ENCODE measurements around the gene MYLK. TPM values are rescaled to one million over a fixed set of nuclear protein-coding genes. Genes with fewer than 3 reads are reported as not detected.

Gene MYLK
- total RNA-seq, 2 experiments from 2014 or later = 0.22 TPM; not detected in 1

DNA sequence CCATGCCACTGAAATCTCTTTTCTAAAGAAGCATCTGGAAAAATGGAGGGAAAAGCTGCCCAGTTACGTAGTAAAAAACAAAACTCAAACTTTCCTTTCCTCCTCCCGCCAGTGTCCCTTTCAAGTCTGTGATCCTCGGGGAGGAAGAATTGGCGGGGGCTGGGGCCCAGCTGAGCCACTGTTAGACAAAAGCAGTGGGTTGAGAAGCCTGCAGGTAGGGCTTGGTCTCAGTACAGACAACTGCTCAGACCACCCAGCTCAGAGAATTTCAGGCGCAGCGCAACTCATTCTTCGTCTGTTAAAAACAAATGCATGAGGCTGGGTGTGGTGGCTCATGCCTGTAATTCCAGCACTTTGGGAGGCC, 117.1 kb downstream of the MYLK start:
- no peaks in the 10 kb centered on the region for H3K36me3 ChIP-seq (ENCODE audit: insufficient read depth, low read length)
- H3K4me3 ChIP-seq (ENCODE audit: low read length) = no peak overlapping the region
- peaks cover 9% of the 10 kb centered on the region for H3K27me3 Mint-ChIP-seq
- TF ChIP-seq, protein P1, sequence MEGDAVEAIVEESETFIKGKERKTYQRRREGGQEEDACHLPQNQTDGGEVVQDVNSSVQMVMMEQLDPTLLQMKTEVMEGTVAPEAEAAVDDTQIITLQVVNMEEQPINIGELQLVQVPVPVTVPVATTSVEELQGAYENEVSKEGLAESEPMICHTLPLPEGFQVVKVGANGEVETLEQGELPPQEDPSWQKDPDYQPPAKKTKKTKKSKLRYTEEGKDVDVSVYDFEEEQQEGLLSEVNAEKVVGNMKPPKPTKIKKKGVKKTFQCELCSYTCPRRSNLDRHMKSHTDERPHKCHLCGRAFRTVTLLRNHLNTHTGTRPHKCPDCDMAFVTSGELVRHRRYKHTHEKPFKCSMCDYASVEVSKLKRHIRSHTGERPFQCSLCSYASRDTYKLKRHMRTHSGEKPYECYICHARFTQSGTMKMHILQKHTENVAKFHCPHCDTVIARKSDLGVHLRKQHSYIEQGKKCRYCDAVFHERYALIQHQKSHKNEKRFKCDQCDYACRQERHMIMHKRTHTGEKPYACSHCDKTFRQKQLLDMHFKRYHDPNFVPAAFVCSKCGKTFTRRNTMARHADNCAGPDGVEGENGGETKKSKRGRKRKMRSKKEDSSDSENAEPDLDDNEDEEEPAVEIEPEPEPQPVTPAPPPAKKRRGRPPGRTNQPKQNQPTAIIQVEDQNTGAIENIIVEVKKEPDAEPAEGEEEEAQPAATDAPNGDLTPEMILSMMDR (IDR thresholded peaks at IDR 0.05) = no peak
- no peaks in the 10 kb centered on the region for H3K4me1 Mint-ChIP-seq (ENCODE audit: low read depth)
- H3K9me3 Mint-ChIP-seq = no peaks in the 10 kb centered on the region
- DNase-seq = no peak
- H3K27me3 ChIP-seq (ENCODE audit: control insufficient read depth in 1 of 2, insufficient read depth in 2 of 2, low read length in 2 of 2) = no peaks in the 10 kb centered on the region
- H3K9me3 ChIP-seq (ENCODE audit: control insufficient read depth in 1 of 2, insufficient read depth in 1 of 2, low read length in 2 of 2) = no peaks in the 10 kb centered on the region
- intact Hi-C loops (cut with DNase I, micrococcal nuclease) = no loop called here
- CTCF ChIA-PET = no interaction called here
- H3K36me3 Mint-ChIP-seq (ENCODE audit: low read depth) = no peaks in the 10 kb centered on the region
- ATAC-seq (ENCODE audit: poor library complexity) = no peak
- H3K27ac ChIP-seq (ENCODE audit: low read depth in 1 of 2, low read length in 2 of 2) = no peak overlapping the region
- H3K4me1 ChIP-seq (ENCODE audit: insufficient read depth, low read length) = no peaks in the 10 kb centered on the region
- POLR2A ChIA-PET = no interaction called here
- H3K27ac Mint-ChIP-seq = no peak overlapping the region
- H3K4me3 Mint-ChIP-seq = no peak overlapping the region

DNA sequence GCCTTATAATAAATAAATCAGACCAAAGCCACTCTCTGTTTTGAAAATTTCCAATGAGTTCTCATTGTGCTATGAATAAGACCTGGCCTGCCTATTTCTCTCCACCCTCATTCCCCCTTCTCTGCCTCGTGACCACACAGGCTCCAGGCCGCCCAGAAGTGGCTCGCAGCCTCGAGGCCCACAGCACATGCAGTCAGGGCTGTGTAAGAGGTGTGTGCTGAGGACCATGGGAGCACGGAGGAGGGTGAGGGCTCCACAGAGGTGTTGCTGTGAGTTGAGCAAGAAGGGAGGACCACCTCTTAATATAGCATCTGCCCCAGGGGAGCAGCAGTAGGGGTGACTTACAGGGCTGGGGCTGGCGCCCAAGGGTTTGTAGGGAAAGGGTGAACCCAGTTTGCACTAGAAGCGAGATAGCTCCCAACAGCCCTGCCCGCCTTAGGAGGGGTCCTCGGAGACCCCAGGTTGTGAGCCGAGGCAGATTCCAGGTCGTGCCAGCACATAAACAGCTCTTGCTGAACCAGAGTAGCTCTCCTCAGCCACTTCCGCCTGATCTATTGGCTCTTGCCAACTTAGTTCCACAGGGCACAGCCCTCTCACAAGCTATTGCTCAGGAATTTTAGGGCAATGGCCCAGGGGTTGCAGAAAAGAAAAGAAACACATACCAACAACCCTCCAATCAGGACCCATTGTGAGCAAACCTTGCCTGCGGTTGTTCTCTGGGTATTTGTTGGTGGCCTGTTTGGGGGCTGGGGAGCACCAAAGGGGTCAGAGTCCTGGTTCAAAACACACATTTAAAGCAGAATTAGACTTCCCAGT, 117.7 kb downstream of the MYLK start:
- H3K4me3 Mint-ChIP-seq = no peak overlapping the region
- H3K4me1 Mint-ChIP-seq (ENCODE audit: low read depth) = no peaks in the 10 kb centered on the region
- Histone ChIP-seq H3K4me3 (ENCODE audit: low read length) (no peak overlapping the region), H3K9me3 (ENCODE audit: control insufficient read depth in 1 of 2, insufficient read depth in 1 of 2, low read length in 2 of 2) (no peaks in the 10 kb centered on the region), H3K4me1 (ENCODE audit: insufficient read depth, low read length) (no peaks in the 10 kb centered on the region), H3K27me3 (ENCODE audit: control insufficient read depth in 1 of 2, insufficient read depth in 2 of 2, low read length in 2 of 2) (no peaks in the 10 kb centered on the region), H3K27ac (ENCODE audit: low read depth in 1 of 2, low read length in 2 of 2) (no peak overlapping the region), H3K36me3 (ENCODE audit: insufficient read depth, low read length) (no peaks in the 10 kb centered on the region)
- ChIA-PET POLR2A (no interaction called here), CTCF (no interaction called here)
- DNase-seq = no peak
- no peaks in the 10 kb centered on the region for H3K9me3 Mint-ChIP-seq
- intact Hi-C loops (cut with DNase I, micrococcal nuclease) = no loop called here
- H3K27me3 Mint-ChIP-seq = peaks cover 9% of the 10 kb centered on the region
- TF ChIP-seq, protein P1 (IDR thresholded peaks at IDR 0.05) = no peak
- no peak overlapping the region for H3K27ac Mint-ChIP-seq
- no peak for ATAC-seq (ENCODE audit: poor library complexity)
- no peaks in the 10 kb centered on the region for H3K36me3 Mint-ChIP-seq (ENCODE audit: low read depth)

DNA sequence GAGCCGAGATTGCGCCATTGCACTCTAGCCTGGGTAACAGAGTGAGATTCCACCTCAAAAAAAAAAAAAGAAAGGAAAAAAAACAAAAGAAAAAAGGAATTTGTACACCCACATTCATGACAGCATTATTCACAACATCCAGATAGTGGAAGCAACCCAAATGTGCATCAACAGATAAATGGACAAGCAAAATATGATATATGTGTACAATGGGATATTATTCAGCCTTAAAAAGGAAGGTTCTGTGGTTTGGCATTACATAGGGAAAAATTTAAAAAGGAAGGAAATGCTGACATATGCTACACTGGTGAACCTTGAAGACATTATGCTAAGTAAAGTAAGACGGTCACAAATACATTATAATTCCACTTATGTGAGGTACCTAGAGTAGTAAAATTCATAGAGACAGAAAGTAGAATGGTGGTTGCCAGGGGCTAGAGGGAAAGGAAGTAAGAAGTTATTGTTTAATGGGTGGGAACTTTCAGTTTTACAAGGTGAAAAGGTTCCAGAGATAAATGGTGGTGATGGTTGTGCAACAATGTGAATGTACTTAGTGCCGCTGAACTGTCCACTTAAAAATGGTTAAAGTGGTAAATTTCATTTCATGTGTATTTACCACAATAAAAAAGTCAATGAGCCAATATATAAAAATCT, 118.5 kb downstream of the MYLK start:
- ATAC-seq (ENCODE audit: poor library complexity) = no peak
- Mint-ChIP-seq H3K9me3 (no peaks in the 10 kb centered on the region), H3K4me1 (ENCODE audit: low read depth) (no peaks in the 10 kb centered on the region), H3K27ac (no peak overlapping the region), H3K36me3 (ENCODE audit: low read depth) (no peaks in the 10 kb centered on the region), H3K4me3 (no peak overlapping the region), H3K27me3 (peaks cover 9% of the 10 kb centered on the region)
- CTCF ChIA-PET = no interaction called here
- POLR2A ChIA-PET = no interaction called here
- Histone ChIP-seq H3K4me3 (ENCODE audit: low read length) (no peak overlapping the region), H3K27me3 (ENCODE audit: control insufficient read depth in 1 of 2, insufficient read depth in 2 of 2, low read length in 2 of 2) (no peaks in the 10 kb centered on the region), H3K4me1 (ENCODE audit: insufficient read depth, low read length) (no peaks in the 10 kb centered on the region), H3K36me3 (ENCODE audit: insufficient read depth, low read length) (no peaks in the 10 kb centered on the region), H3K27ac (ENCODE audit: low read depth in 1 of 2, low read length in 2 of 2) (no peak overlapping the region), H3K9me3 (ENCODE audit: control insufficient read depth in 1 of 2, insufficient read depth in 1 of 2, low read length in 2 of 2) (no peaks in the 10 kb centered on the region)
- TF ChIP-seq, protein P1 (IDR thresholded peaks at IDR 0.05) = no peak
- intact Hi-C loops (cut with DNase I, micrococcal nuclease) = no loop called here
- DNase-seq = no peak
